GM23248 (cell line): ENCODE measurements around the gene TTLL5. TPM values are rescaled to one million over a fixed set of nuclear protein-coding genes. Genes with fewer than 3 reads are reported as not detected.

Experiments used
- DNase-seq: peaks from one replicate; pipeline ENCODE4 v3.0.0-alpha.2; 2015
- H2AFZ ChIP-seq: fragments of 200-600 bp; sonication (generic); 2 replicates; pipeline ENCODE4 v1.6.1; 2016; ENCODE audit warnings: antibody characterized with exemption
- H3F3A ChIP-seq: fragments of 200-600 bp; sonication (generic); 2 replicates; pipeline ENCODE4 v1.6.1; 2016; ENCODE audit warnings: mild to moderate bottlenecking, antibody characterized with exemption, mixed run types; ENCODE audit not compliant: insufficient read depth
- H3K27ac ChIP-seq: fragments of 200-600 bp; sonication (generic); 2 replicates; pipeline ENCODE4 v1.5.1; 2016; ENCODE audit warnings: mild to moderate bottlenecking
- H3K27me3 ChIP-seq: fragments of 200-600 bp; sonication (generic); replicated peaks from 2 replicates; pipeline ENCODE4 v1.6.1; 2016; ENCODE audit warnings: mild to moderate bottlenecking; ENCODE audit not compliant: insufficient read depth
- H3K36me3 ChIP-seq: fragments of 200-600 bp; sonication (generic); 2 replicates; pipeline ENCODE4 v1.6.1; 2016; ENCODE audit warnings: low read depth, mild to moderate bottlenecking
- H3K4me1 ChIP-seq: fragments of 200-600 bp; sonication (generic); 2 replicates; pipeline ENCODE4 v1.6.1; 2016; ENCODE audit warnings: mild to moderate bottlenecking; ENCODE audit not compliant: insufficient read depth
- H3K4me2 ChIP-seq: fragments of 200-600 bp; sonication (generic); one replicate; pipeline ENCODE4 v1.6.1; 2016; ENCODE audit warnings: mild to moderate bottlenecking; ENCODE audit not compliant: unreplicated experiment
- H3K4me3 ChIP-seq: fragments of 200-600 bp; sonication (generic); 2 replicates; pipeline ENCODE4 v1.5.1; 2016; ENCODE audit warnings: mild to moderate bottlenecking
- H3K79me2 ChIP-seq: fragments of 200-600 bp; sonication (generic); 2 replicates; pipeline ENCODE4 v1.6.1; 2016; ENCODE audit warnings: mild to moderate bottlenecking; ENCODE audit not compliant: insufficient read depth
- H3K9ac ChIP-seq: fragments of 200-600 bp; sonication (generic); 2 replicates; pipeline ENCODE4 v1.6.1; 2016; ENCODE audit warnings: mild to moderate bottlenecking
- H3K9me2 ChIP-seq: fragments of 200-600 bp; sonication (generic); 2 replicates; pipeline ENCODE4 v1.6.1; 2016; ENCODE audit warnings: mixed run types, mild to moderate bottlenecking, moderate library complexity; ENCODE audit not compliant: insufficient read depth
- H3K9me3 ChIP-seq: fragments of 200-600 bp; sonication (generic); one replicate; pipeline ENCODE4 v1.6.1; 2017; ENCODE audit warnings: low read depth
- H4K20me1 ChIP-seq: fragments of 200-600 bp; sonication (generic); 2 replicates; pipeline ENCODE4 v1.6.0; 2016; ENCODE audit not compliant: insufficient read depth
- EZH2 ChIP-seq: fragments of 200-600 bp; sonication (generic); IDR thresholded peaks from 2 replicates; pipeline ENCODE4 v1.6.1; 2018; ENCODE audit warnings: antibody characterized with exemption, mild to moderate bottlenecking; ENCODE audit not compliant: insufficient read depth, poor library complexity, severe bottlenecking
- EZH2phosphoT487 ChIP-seq: fragments of 200-600 bp; sonication (generic); IDR thresholded peaks from 2 replicates; pipeline ENCODE4 v1.6.1; 2018; ENCODE audit warnings: antibody characterized with exemption, moderate library complexity, mild to moderate bottlenecking, low read depth; ENCODE audit not compliant: insufficient read depth
- WGBS, 2 experiments: methylation state at CpG; one replicate each; pipeline ENCODE4 v1.1.6; 2015 to 2017; ENCODE audit warnings: low lambda C conversion rate in 2 of 2, low coverage in 1 of 2; ENCODE audit errors: missing lambda C conversion rate in 2 of 2; 5-methylcytosine and 5-hydroxymethylcytosine counted together
- in situ Hi-C: fragments of 300-500 bp; cut with MboI; formaldehyde crosslinking; loops from 2 replicates; pipeline ENCODE4 v1.15.0; 2020
- polyA plus RNA-seq: library from polyadenylated mRNA; unstranded; fragments of >200 nt; fragmentation: Nextera tagmentation; extraction: Ambion mirVana; gene quantifications from 2 replicates; pipeline ENCODE4 v1.2.1, GENCODE V29; 2016
- total RNA-seq: library from RNA; depleted of rRNA; stranded (reverse); fragments of >200 nt; shearing (Covaris generic); gene quantifications from 2 replicates; pipeline ENCODE4 v1.2.3, GENCODE V29; 2014

The TTLL5 gene
- total and polyA plus RNA-seq, 2 experiments from 2014 or later, result 14.6 to 17.8 TPM

GRCh38 chr14:75926431-75927115, 265.5 kb downstream of the TTLL5 start:
- H3K27me3 ChIP-seq, result no peaks in the 10 kb centered on the region
- TF ChIP-seq EZH2 (no peak), EZH2phosphoT487 (no peak)
- WGBS, 2 experiments, result 96 to 98% methylated on average over 4 of the region's 4 CpGs

GRCh38 chr14:75927564-75928087, 266.6 kb downstream of the TTLL5 start:
- H3F3A ChIP-seq, result no peaks in the 10 kb centered on the region
- no peak overlapping the region for H3K4me3 ChIP-seq
- H3K27me3 ChIP-seq, result no peaks in the 10 kb centered on the region
- no peaks in the 10 kb centered on the region for H4K20me1 ChIP-seq
- no peak overlapping the region for H3K9ac ChIP-seq
- no peaks in the 10 kb centered on the region for H3K9me2 ChIP-seq
- no peak overlapping the region for H2AFZ ChIP-seq
- in situ Hi-C loops, result no loop called here
- H3K79me2 ChIP-seq, result no peaks in the 10 kb centered on the region
- H3K27ac ChIP-seq, result no peak overlapping the region
- no peaks in the 10 kb centered on the region for H3K4me1 ChIP-seq
- no peaks in the 10 kb centered on the region for H3K36me3 ChIP-seq
- no peaks in the 10 kb centered on the region for H3K9me3 ChIP-seq
- no peak overlapping the region for H3K4me2 ChIP-seq
- TF ChIP-seq EZH2phosphoT487 (no peak), EZH2 (no peak)
- no peak for DNase-seq
- WGBS, 2 experiments, result 58 to 63% methylated on average over 6 of the region's 6 CpGs

More at GRCh38 chr14:75926431-75927115, 265.5 kb downstream of the TTLL5 start:
- Histone ChIP-seq H3K79me2 (no peaks in the 10 kb centered on the region), H3K9me3 (no peaks in the 10 kb centered on the region), H3K4me2 (no peak overlapping the region), H3K4me1 (no peaks in the 10 kb centered on the region), H3K36me3 (no peaks in the 10 kb centered on the region), H3K9me2 (no peaks in the 10 kb centered on the region), H3K9ac (no peak overlapping the region), H4K20me1 (no peaks in the 10 kb centered on the region), H3K4me3 (no peak overlapping the region), H3K27ac (no peak overlapping the region), H2AFZ (no peak overlapping the region), H3F3A (no peaks in the 10 kb centered on the region)
- no peak for DNase-seq
- in situ Hi-C loops, result no loop called here

DNA sequence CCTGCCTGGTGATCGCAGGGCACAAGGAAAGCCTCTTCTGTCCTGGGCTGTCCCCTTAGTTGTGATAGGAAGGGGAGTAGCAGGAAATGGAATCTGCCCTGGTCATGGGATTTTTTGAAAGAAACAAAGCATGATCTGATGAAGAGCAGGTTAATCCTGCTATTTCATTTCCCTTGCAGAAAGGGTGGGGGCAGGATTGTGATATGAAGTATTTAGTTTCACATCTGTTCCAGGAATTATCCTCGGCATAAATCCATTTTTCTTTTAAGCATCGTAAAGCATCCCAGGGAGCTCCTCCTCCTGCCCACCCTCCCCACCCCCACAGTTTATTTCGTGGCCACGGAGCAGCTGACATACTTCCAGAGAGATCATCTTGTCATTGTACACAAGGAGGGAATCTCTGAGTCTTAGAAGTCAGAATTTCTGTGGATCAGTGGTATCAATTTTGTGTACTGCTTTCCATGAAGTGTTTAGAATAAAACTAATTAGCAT, 267.7 kb downstream of the TTLL5 start:
- in situ Hi-C loops, result no loop called here
- WGBS, 2 experiments, result 11 to 15% methylated on average over 5 of the region's 5 CpGs
- Histone ChIP-seq H3K4me3 (no peak overlapping the region), H2AFZ (no peak overlapping the region), H3K36me3 (no peaks in the 10 kb centered on the region), H3K9ac (no peak overlapping the region), H3K9me2 (no peaks in the 10 kb centered on the region), H3K79me2 (no peaks in the 10 kb centered on the region), H3K9me3 (no peaks in the 10 kb centered on the region), H3K27ac (no peak overlapping the region), H4K20me1 (no peaks in the 10 kb centered on the region), H3K4me2 (no peak overlapping the region), H3F3A (no peaks in the 10 kb centered on the region), H3K27me3 (no peaks in the 10 kb centered on the region), H3K4me1 (no peaks in the 10 kb centered on the region)
- no peak for DNase-seq
- no peak for TF ChIP-seq EZH2
- no peak for TF ChIP-seq EZH2phosphoT487

GRCh38 chr14:75933712-75934296, 272.8 kb downstream of the TTLL5 start:
- WGBS, 2 experiments, result 46 to 50% methylated on average over 2 of the region's 2 CpGs
- no peaks in the 10 kb centered on the region for H3K79me2 ChIP-seq
- H2AFZ ChIP-seq, result no peak overlapping the region
- H3K4me2 ChIP-seq, result no peak overlapping the region
- no peaks in the 10 kb centered on the region for H4K20me1 ChIP-seq
- in situ Hi-C loops, result no loop called here
- TF ChIP-seq EZH2, result no peak
- TF ChIP-seq EZH2phosphoT487, result no peak
- no peak for DNase-seq
- no peak overlapping the region for H3K9ac ChIP-seq
- H3K36me3 ChIP-seq, result no peaks in the 10 kb centered on the region; the same call in 1 of the 2 replicates
- H3K27ac ChIP-seq, result no peak overlapping the region
- H3F3A ChIP-seq, result no peaks in the 10 kb centered on the region
- H3K9me2 ChIP-seq, result no peaks in the 10 kb centered on the region
- no peaks in the 10 kb centered on the region for H3K27me3 ChIP-seq
- H3K9me3 ChIP-seq, result no peaks in the 10 kb centered on the region
- no peaks in the 10 kb centered on the region for H3K4me1 ChIP-seq
- no peak overlapping the region for H3K4me3 ChIP-seq
